Measurements from ENCODE around the gene KRT17. TPM values are rescaled to one million over a fixed set of nuclear protein-coding genes. Genes with fewer than 3 reads are reported as not detected.

The KRT17 gene
- total RNA-seq, 1 experiment from 2014 or later: 1.5 TPM

- H3K23me2 ChIP-seq (ENCODE audit: insufficient read length, low read depth, low read length, poor library complexity, severe bottlenecking): no peaks in the 10 kb centered on the region
- no peak overlapping the region for H2AK5ac ChIP-seq (ENCODE audit: insufficient read length, low read length)
- H3K79me1 ChIP-seq (ENCODE audit: insufficient read depth, low read depth, low read length, poor library complexity, severe bottlenecking): no peaks in the 10 kb centered on the region
- Mint-ChIP-seq H3K27ac (peak overlapping the region in 1 of 3 experiments; percentile 77; a peak in 1 of 7 replicates), H3K4me1 (peaks cover 9 to 15% of the 10 kb centered on the region in 2 experiments), H3K36me3 (ENCODE audit: insufficient read depth in 1 of 3, low read depth in 3 of 3) (no peaks in the 10 kb centered on the region), H3K4me3 (no peak overlapping the region), H3K9me3 (no peaks in the 10 kb centered on the region), H3K27me3 (ENCODE audit: low read depth) (no peaks in the 10 kb centered on the region; the same call in 1 of the 2 replicates)
- no peak overlapping the region for H3K14ac ChIP-seq (ENCODE audit: insufficient read depth, low read length)
- no peak overlapping the region for H2BK12ac ChIP-seq (ENCODE audit: insufficient read length, low read depth, low read length)
- H3K79me2 ChIP-seq (ENCODE audit: insufficient read depth, low read length): no peaks in the 10 kb centered on the region
- H2BK5ac ChIP-seq (ENCODE audit: insufficient read length, low read length): no peak overlapping the region
- no peak for DNase-seq
- H3K4me2 ChIP-seq (ENCODE audit: insufficient read depth, insufficient read length, low read length): no peak overlapping the region
- no peak overlapping the region for H3K23ac ChIP-seq (ENCODE audit: insufficient read length, low read depth, low read length)
- no peaks in the 10 kb centered on the region for H3K4me1 ChIP-seq (ENCODE audit: insufficient read depth, low read length)
- no peak overlapping the region for H2BK120ac ChIP-seq (ENCODE audit: low read depth, low read length, poor library complexity, severe bottlenecking)
- no peaks in the 10 kb centered on the region for H3K27me3 ChIP-seq (ENCODE audit: insufficient read depth, low read length)
- H3T11ph ChIP-seq (ENCODE audit: low read length): no peak overlapping the region
- H3K18ac ChIP-seq (ENCODE audit: insufficient read length, low read depth, low read length): no peak overlapping the region
- H3K9me3 ChIP-seq (ENCODE audit: control insufficient read depth, low read depth, low read length): no peaks in the 10 kb centered on the region
- no peak overlapping the region for H4K91ac ChIP-seq (ENCODE audit: insufficient read length, low read depth, low read length)
- no peak overlapping the region for H4K8ac ChIP-seq (replicated peaks; ENCODE audit: insufficient read length, low read depth, low read length)
- no peak overlapping the region for H3K4ac ChIP-seq (ENCODE audit: low read depth, low read length)
- no peak overlapping the region for H3K27ac ChIP-seq (ENCODE audit: insufficient read length, low read depth, low read length)
- WGBS (ENCODE audit: extremely low coverage, insufficient read length, low lambda C conversion rate): no CpG with 5 or more reads among the region's 7 CpGs
- no peak overlapping the region for H4K5ac ChIP-seq (ENCODE audit: insufficient read length, low read depth, low read length)
- no peak overlapping the region for H3K56ac ChIP-seq (ENCODE audit: insufficient read length, low read depth, low read length)
- TF ChIP-seq, protein P1, sequence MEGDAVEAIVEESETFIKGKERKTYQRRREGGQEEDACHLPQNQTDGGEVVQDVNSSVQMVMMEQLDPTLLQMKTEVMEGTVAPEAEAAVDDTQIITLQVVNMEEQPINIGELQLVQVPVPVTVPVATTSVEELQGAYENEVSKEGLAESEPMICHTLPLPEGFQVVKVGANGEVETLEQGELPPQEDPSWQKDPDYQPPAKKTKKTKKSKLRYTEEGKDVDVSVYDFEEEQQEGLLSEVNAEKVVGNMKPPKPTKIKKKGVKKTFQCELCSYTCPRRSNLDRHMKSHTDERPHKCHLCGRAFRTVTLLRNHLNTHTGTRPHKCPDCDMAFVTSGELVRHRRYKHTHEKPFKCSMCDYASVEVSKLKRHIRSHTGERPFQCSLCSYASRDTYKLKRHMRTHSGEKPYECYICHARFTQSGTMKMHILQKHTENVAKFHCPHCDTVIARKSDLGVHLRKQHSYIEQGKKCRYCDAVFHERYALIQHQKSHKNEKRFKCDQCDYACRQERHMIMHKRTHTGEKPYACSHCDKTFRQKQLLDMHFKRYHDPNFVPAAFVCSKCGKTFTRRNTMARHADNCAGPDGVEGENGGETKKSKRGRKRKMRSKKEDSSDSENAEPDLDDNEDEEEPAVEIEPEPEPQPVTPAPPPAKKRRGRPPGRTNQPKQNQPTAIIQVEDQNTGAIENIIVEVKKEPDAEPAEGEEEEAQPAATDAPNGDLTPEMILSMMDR (conservative IDR thresholded peaks at IDR 0.05): no peak
- no peak overlapping the region for H2AFZ ChIP-seq (ENCODE audit: low read length)
- no peak overlapping the region for H2BK15ac ChIP-seq (ENCODE audit: low read depth, low read length)
- no peak overlapping the region for H3K9ac ChIP-seq (ENCODE audit: extremely low read depth, insufficient read length, low read length)
- no peak overlapping the region for H2BK20ac ChIP-seq (ENCODE audit: low read depth, low read length, poor library complexity, severe bottlenecking)
- H4K20me1 ChIP-seq (ENCODE audit: control insufficient read depth, insufficient read depth, insufficient read length): no peaks in the 10 kb centered on the region
These were observed 10.3 kb upstream of the KRT17 start for GRCh38 chr17:41634639-41635038.
